HG03378 (cell line): ENCODE measurements around the gene BCKDK.
A peak's percentile ranks its signal among the peaks of the same experiment; 100 is the strongest.
"Not testable (repeated sequence)": the region's sequence is repeated elsewhere in the genome, so short reads cannot be mapped to it uniquely, and the experiment has no call there.

Source experiments
- ATAC-seq: cut with Tn5 transposase; IDR thresholded peaks from one replicate; pipeline ENCODE4 v1.9.1; 2021; ENCODE audit warnings: mild to moderate bottlenecking, moderate library complexity; ENCODE audit not compliant: unreplicated experiment

BCKDK gene

DNA sequence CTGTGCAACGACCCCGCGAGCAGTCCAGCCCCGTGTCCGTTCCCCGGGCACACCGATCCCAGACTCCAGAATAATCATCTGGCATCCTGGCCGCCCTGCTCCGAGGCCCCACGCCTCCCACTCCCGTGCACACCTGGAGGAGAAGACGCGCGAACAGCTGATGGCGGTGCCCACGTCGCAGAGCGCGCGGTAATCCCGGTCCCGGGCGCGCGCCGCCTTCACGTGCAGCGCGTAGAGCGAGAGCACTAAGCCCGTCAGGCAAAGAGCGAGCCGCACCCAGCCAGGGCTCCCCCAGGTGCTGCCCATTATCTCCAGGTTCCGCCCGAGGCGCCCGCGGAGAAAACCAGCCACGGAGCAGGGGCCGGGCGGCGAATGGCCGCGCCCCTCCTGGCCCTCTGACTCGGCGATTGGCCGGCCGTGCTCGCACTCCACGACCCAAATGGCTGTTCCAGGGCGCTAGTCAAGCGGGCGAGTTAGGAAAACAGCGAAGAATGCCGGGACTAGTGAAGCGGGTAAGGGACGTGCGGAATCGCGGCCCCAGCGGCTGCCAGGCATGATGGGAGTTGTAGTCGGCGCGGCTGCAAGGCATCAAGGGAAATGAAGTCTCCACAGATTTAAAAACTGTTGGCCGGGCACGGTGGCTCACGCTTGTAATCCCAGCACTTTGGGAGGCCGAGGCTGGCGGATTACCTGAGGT lies 13.6 kb upstream of the BCKDK start, which contains the start of gene VKORC1:
Gene VKORC1, minus strand, starts transcription at position 374 of the 697 bp plus-strand sequence. Its CDS starts 68 bp downstream, at position 306.
- ATAC-seq: peak; percentile 78

DNA sequence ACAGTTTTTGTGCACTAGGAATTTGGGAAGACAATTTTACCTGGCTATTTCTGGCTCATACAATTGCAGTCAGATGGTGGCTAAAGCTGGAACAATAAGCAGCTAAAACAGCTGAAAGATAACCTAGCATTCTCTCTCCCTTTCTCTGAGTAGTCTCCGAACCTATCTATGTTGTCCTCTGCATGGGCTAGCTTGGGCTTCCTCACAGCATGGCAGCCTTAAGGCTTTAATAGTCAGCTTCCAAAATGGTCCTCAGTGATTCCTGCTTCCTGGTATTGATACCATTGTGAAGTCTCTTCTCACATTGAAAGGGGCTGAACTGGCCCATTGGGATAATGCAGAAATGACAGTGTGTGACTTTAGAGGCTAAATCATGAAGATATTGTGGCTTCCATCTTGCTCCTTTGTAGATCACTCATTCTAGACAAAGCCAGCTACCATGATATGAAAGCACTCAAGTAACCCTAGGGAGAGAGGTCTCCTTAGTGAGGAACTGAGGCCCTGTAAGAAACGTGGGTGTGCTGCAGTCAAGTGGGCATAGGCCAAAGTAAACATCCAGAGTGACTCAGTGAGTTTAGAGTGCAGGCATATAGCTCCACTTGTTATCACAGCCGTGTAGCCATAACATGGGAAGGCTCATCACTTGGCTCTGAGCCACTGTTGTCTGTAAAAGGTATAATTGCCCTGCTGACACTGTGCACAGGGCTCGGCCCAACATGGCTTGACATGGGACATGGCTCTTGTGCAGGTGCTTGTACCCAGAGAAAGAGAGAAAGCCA lies 8.1 kb upstream of the BCKDK start:
- no peak for ATAC-seq

DNA sequence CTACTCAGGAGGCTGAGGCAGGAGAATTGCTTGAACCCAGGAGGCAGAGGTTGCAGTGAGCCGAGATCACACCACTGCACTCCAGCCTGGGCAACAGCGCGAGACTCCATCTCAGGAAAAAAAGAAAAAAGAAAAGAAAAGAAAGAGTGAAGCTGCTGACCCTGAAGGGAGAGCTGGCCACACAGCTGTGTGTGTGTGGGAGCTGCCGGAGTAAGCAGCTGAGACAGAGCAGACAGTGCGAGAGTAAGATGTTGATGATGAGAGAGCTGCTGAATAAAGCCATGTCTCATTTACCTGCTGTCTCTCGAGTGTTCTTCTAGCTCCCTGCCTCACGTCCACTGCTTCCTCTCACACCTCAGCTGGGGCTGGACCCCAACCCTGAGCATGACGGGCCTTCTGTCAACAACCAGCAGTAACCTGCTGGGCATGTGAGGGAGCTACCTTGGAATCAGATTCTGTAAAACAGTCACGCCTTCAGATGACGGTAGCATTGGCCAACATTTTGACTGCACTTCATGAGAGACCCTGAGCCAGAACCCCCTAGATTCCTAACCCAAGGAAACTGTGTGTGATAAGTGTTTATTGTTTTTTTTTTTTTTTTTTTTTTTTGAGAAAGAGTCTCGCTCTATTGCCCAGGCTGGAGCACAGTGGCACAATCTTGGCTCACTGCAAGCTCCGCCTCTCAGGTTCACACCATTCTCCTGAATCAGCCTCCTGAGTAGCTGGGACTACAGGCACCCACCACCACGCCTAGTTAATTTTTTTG lies 7.1 kb upstream of the BCKDK start:
- ATAC-seq: not testable (repeated sequence)

DNA sequence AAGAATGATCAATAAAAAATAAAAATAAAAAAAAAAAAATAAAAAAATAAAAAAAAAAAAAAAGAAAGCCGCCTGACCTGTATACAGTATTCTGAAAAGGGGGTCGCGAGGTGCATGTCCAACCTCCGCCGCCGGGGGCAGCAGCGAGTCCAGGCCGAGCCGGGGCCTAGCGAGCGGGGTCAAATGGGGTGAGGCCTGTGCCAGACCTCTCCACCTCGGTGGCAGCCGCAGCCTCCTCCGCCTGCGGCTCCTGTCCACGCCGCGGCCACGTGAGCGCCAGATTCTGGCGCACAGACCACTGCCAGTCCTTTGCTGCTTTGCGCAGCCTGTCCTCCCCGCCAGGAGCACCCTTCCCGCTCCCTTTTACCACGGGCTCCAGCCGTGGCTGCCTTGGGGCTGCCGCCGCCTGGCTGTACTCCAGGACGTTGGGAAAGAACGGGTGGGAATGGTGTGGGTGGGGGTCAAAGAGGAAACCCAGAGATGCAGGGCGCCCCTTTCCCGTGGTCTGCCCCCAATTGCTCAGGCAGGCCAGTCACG lies 2.4 kb upstream of the BCKDK start:
- peak; percentile 46 for ATAC-seq

DNA sequence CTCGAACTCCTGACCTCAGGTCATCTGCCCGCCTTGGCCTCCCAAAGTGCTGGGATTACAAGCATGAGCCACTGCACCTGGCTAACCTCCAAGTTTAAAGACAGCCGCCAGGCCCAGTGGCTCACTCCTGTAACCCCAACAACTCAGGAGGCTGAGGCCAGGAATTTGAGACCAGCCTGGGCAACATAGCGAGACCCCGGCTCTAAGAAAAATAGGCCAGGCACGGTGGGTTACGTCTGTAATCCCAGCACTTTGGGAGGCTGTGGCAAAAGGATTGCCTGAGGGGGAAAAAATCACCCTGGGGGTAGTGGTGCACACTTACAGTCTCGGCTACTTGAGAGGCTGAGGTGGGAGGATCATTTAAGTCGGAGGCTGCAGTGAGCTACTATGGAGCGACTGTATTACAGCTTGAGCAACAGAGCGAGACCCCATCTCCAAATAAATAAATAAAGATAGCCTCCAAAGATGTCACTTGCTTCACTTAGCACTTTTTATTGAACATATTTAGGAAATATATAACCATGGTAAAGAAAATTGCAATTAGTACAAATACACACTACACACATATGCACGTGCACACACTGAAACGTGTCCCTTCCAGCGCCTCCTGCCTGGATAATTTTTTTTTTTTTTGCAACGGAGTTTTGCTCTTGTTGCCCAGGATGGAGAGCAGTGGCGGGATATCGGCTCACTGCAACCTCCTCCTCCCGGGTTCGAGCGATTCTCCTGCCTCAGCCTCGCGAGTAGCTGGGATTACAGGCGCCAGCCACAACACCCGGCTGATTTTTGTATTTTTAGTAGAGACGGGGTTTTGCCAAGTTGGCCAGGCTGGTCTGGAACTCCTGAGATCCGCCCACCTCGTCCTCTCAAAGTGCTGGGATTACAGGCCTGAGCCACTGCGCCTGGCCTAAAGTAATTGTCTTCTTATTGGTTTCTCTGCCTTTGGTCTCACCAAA lies 1.4 kb upstream of the BCKDK start:
- no peak for ATAC-seq

DNA sequence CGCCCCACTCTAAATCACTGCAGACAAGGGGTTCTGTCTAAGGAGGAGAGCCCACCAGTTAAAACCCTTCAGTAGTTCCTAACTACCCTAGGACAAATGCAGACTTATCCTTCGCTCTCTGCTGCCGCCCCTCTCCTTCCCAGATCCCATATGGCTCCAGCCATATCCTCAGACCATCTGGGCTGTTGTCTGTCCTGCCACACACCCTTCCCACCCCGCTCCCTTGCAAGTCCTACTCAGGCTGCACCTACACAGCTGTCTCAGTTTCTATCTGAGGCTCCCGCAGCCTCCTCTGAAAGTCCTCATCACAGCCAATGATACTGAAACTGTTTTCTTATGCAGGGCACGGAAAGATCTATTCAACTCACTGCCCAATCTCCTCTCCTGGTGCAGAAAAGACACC lies 720 bp upstream of the BCKDK start:
- ATAC-seq: peak; percentile 60

DNA sequence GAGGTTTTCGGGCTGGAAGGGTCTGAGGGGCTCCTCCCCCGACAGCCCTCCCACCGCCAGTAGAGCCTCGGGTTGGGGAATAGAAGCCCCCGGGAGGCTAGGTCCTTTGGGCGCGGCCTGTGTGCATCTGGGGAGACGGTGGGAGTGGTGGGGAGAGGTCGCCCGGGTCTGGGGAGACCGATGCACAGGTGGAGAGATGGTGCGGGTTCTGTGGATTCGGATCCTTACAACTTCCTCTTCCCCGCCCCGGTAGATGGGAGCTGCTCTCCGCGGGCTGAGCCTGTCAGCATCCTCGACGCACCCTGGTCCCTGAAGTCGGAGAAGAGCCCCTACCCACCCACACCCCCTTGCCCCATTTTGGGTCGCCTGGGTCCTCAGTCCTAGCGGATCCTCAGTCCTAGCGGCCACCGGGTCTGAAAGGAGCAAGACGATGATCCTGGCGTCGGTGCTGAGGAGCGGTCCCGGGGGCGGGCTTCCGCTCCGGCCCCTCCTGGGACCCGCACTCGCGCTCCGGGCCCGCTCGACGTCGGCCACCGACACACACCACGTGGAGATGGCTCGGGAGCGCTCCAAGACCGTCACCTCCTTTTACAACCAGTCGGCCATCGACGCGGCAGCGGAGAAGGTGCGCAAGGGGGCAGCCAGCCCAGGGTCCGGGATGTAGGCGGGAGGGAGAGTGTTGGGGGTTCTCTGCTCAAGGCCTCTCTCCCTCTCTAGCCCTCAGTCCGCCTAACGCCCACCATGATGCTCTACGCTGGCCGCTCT lies 790 bp downstream of the BCKDK start:
- no peak for ATAC-seq

DNA sequence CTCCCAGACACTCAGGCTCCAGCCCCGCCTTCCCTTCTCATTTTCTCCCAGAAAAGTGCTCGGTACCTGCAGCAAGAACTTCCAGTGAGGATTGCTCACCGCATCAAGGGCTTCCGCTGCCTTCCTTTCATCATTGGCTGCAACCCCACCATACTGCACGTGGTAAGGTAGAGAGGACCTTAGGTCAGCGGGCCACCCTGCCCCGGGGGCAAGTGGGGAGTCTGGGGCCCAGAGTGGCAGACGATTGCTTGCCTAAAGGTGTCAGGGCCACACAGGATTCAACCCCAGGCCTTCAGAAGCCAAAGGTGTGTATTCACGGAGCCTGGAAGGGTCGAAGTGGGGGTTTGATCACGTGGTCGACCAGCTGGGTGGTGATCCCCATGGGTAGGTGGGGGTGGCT lies 1.4 kb downstream of the BCKDK start:
- ATAC-seq: no peak

DNA sequence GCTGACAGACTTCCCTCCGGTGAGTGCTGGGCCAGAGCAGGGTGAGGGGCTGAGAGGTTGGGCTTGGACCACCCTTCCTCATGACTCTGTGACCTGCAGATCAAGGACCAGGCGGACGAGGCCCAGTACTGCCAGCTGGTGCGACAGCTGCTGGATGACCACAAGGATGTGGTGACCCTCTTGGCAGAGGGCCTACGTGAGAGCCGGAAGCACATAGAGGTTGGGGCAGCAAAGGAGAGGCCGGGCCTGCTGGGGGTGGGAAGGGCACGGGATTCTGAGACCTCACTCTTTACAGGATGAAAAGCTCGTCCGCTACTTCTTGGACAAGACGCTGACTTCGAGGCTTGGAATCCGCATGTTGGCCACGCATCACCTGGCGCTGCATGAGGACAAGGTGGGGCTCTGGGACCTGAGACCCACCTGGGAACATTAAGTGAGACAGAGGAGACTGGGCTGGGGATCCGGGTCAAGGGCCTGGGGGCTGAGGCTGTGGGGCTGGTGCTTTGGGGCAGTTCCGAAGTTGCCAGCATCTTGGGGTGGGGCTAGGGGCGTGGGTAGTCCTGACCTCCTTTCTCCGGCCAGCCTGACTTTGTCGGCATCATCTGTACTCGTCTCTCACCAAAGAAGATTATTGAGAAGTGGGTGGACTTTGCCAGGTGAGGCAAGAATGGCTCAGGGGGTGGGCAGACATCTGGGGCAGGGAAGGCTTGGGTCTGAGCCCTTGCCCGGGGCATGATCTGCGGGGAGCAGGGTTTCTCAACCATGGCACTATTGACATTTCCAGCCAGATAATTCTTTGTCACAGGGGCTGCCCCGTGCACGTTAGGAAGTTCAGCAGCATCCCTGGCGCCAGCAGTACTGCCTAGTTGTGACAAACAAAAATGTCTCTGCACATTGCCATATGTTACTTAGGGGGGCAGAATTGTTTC lies 2.2 kb downstream of the BCKDK start:
- ATAC-seq: no peak

DNA sequence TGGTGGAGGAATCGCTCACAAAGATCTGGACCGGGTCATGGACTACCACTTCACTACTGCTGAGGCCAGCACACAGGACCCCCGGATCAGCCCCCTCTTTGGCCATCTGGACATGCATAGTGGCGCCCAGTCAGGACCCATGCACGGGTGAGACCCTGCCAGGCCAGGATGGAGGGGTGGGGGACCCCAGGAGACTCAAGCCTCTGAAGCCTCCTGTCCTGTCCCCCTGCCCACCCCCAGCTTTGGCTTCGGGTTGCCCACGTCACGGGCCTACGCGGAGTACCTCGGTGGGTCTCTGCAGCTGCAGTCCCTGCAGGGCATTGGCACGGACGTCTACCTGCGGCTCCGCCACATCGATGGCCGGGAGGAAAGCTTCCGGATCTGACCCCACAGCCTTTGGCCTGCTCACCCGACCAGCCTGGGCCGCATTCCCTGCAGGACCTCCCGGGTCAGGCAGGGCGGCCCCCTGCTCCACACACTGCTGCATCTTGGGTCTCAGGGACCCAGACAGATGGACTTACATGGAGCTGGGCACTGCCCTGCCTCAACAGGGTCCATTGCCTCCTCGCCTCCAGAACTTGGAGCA lies 3.8 kb downstream of the BCKDK start:
- ATAC-seq: no peak

DNA sequence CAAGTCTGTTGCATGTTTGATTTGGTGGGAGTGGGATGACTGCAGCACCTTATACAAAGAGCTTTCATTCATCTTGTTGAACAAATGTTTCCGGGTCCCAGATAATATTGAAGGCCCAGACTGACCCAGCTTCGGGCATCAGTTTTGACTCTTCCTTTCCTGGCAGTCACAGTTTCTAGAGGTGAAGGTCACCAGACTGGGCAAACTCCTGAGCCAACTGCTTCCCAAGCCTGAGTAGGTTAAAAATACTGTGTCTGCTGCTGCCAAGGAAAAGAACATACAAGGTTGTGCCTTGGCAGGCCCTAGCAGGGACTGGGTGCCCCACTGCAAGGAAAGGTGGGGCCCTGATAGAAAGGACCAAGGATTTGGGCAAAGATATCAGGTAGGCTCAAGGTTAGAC lies 4.5 kb downstream of the BCKDK start:
- no peak for ATAC-seq

DNA sequence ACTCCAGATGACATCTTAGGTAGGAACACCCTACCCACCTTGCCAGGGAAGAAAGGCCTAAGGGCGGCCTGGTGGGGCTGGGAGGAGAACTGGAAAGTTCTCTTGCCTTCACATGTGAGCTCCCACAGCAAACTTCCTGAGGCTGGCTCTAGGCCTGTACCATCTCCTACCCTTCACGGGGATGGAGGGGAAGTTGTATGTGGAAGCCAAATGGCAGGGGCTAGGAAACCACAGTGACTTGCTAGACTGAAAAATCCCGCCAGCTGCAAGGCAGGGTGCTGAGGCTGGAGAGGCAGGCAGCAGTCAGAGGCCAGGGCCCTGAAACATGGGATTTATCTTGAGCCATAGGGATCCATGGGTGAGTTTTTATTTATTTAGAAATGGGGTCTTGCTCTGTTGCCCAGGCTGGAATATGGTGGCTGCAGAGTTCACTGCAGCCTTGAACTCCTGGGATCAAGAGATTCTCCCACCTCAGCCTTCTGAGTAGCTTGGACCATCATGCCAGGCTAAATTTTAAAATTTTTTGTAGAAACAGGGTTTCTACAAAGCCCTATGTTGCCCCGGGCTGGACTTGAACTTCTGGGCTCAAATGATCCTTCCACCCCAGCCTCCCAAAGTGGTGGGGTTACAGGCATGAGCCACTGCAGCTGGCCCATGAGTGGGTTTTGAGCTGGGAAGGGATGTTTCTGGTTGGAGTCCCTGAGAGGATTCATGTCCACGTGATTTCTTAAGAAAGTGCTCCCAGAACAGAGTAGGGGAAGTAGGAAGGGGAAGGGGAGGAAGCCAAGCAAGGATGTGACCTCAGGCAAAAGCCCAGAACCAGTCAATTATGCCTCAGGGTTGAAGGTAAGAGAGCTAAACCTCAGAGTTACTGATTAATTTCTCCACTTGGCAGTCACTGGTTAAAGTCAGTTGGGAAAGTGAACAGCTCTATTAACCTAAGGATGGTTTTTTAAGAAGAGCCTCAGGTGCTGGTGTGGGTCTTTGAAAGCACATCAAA lies 5.2 kb downstream of the BCKDK start:
- ATAC-seq: no peak

DNA sequence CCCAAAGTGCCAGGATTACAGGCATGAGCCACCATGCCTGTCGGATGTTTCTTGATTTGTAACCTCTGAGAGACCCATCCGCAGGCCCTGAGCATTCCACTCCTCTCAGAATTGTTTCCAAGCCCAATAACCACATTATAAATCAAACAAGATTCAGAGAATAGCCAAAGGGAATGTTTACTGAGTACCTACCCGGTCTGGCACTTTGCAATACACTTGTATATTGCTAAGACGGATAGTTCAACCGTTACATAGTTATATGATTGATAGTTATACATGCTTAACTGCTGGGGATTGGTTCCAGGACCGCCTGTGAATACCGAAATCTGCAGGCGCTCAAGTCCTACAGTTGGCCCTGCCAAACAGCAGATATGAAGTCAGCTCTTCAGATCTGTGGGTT lies 6.3 kb downstream of the BCKDK start:
- ATAC-seq: no peak

DNA sequence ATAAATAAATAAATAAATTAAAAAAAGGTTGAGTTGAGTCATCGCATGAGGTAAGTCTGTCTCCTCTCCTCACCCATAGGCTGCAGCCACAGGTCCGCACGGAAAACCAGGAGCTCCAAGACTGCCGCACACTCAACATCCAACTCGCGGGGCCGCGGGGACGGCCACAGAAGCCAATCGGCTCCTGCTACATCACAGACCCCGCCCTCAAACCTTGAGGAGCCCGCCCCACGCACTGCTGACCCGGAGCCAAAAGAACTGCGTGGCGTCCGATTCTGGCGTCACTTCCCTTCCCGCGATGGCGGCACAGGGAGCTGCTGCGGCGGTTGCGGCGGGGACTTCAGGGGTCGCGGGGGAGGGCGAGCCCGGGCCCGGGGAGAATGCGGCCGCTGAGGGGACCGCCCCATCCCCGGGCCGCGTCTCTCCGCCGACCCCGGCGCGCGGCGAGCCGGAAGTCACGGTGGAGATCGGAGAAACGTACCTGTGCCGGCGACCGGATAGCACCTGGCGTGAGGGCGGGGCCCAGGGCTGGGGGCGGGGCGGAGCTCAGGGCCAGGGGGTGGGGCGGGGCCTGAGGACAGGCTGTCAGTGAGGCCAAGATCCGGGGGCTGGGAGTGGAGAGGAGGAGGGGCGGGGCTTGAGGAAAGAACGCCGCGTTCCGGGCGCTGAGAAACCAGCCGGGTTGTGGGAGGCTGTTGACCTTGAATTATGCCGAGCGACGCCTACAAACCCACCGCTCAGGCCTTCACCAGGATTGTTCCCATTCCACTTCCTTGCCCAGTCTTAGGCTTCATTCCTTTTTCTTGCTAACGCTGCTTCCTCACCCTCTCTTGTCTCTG lies 9.4 kb downstream of the BCKDK start, which contains the start of gene KAT8:
Gene KAT8, plus strand, starts transcription at position 281 of the 839 bp plus-strand sequence. Its CDS starts 18 bp downstream, at position 299.
- peak; percentile 73 for ATAC-seq

DNA sequence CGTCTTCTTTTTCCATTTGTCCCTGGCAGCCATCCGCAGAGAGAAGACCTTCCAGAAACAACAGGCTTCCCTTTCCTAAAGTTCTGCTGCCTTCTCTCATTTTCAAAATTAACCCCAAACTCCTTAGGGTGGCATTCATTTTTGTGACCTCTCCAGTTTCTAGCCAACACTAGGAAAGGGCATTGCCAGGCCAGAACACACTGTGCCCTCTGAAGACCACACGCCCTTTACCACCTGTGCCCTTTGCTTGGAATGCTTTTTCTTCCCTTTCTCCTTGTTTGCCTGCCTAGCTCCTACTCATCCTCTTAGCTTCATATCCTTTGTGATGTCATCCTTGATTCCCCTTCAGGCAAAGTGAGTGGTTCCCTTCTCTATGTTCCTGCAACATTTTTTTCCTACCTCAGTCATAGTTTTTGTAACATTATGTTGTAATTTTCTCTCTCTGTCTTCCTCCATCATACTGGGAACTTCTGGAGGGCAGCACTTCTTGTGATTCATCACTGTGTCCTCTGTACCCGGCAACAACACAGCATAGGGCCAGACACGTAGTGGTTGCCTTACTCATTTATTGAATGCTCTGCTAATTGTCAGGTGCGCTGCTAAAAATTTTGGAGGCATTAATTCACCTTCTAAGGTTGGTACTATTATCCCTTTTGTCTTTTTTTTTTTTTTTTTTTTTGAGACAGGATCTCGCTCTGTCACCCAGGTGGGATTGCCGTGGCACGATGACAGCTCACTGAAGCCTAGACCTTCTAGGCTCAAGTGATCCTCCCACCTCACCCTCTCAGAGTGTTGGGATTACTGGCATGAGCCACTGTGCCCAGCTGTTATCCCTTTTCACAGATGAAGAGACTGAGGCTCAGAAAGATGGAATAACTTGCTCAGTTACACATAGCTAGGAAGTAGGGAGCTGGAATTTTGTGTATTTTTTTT lies 10.3 kb downstream of the BCKDK start:
- no peak for ATAC-seq
